RWPE2 (cell line): ENCODE measurements around the gene MRPL17.

Experiments used
- ATAC-seq: fragments of 200-7000 bp; cut with Tn5 transposase; 3 replicates; pipeline ENCODE4 v1.9.1; 2021; ENCODE audit warnings: low read depth
- DNase-seq: peaks from one replicate; pipeline ENCODE4 v3.0.0-alpha.2; 2020; ENCODE audit warnings: low spot score
- H3K27ac ChIP-seq: fragments of 450-650 bp; 2 replicates; pipeline ENCODE4 v1.5.1; 2017; ENCODE audit warnings: mild to moderate bottlenecking; ENCODE audit not compliant: poor library complexity, severe bottlenecking
- H3K27me3 ChIP-seq: fragments of 250-450 bp; sonication (Bioruptor Pico); 2 replicates; pipeline ENCODE4 v1.5.1; 2021; ENCODE audit warnings: mild to moderate bottlenecking, moderate library complexity; ENCODE audit not compliant: insufficient read depth, poor library complexity, severe bottlenecking
- H3K36me3 ChIP-seq: fragments of 250-450 bp; sonication (Bioruptor Pico); 2 replicates; pipeline ENCODE4 v1.5.1; 2020; ENCODE audit warnings: low read depth, mild to moderate bottlenecking, moderate library complexity
- H3K4me1 ChIP-seq: fragments of 250-450 bp; sonication (Bioruptor Pico); 2 replicates; pipeline ENCODE4 v1.5.1; 2021; ENCODE audit warnings: mild to moderate bottlenecking, moderate library complexity; ENCODE audit not compliant: insufficient read depth, poor library complexity, severe bottlenecking
- H3K4me3 ChIP-seq: fragments of 250-450 bp; sonication (Bioruptor Pico); 2 replicates; pipeline ENCODE4 v1.5.1; 2021; ENCODE audit warnings: mild to moderate bottlenecking, moderate library complexity; ENCODE audit not compliant: severe bottlenecking
- H3K9me3 ChIP-seq: fragments of 250-450 bp; sonication (Bioruptor Pico); 2 replicates; pipeline ENCODE4 v1.5.1; 2021; ENCODE audit warnings: mild to moderate bottlenecking, moderate library complexity; ENCODE audit not compliant: severe bottlenecking
- CTCF ChIP-seq: fragments of 450-650 bp; IDR thresholded peaks from one replicate; pipeline ENCODE4 v1.5.1; 2017; ENCODE audit warnings: mild to moderate bottlenecking, moderate library complexity; ENCODE audit not compliant: poor library complexity, severe bottlenecking

Gene MRPL17

GRCh38 chr11:6666302-6667183, 16.6 kb downstream of the MRPL17 start:
- Histone ChIP-seq H3K9me3 (no peaks in the 10 kb centered on the region), H3K27me3 (no peaks in the 10 kb centered on the region), H3K4me3 (no peak overlapping the region), H3K4me1 (no peaks in the 10 kb centered on the region), H3K27ac (no peak overlapping the region), H3K36me3 (no peaks in the 10 kb centered on the region)
- TF ChIP-seq CTCF, result no peak
- DNase-seq (no peak), ATAC-seq (no peak)

DNA sequence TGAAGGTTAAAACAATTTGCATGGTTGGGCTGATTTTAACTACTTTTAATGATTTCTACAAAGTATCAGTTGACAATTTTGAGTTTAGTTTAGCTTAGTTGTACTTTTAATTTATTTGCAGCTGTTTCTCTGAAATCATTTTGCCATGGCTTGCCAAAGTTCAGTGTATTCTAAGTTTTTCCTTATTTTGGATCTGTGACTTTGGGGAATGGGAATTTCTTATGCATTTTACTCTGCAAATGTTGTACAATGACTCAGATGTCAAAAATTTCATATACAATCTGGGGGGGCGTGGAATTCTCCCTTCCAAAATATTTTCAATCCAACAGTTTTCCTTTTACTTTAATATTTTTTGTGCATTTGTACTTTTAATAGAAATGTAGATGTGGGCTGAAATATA, 18.6 kb downstream of the MRPL17 start:
- no peak for ATAC-seq
- Histone ChIP-seq H3K27me3 (no peaks in the 10 kb centered on the region), H3K36me3 (no peaks in the 10 kb centered on the region), H3K9me3 (no peaks in the 10 kb centered on the region), H3K27ac (no peak overlapping the region), H3K4me1 (no peaks in the 10 kb centered on the region), H3K4me3 (no peak overlapping the region)
- no peak for TF ChIP-seq CTCF
- no peak for DNase-seq

- Histone ChIP-seq H3K27ac (no peak overlapping the region), H3K27me3 (no peaks in the 10 kb centered on the region), H3K36me3 (no peaks in the 10 kb centered on the region), H3K4me3 (no peak overlapping the region), H3K4me1 (no peaks in the 10 kb centered on the region), H3K9me3 (no peaks in the 10 kb centered on the region)
- no peak for DNase-seq
- TF ChIP-seq CTCF, result no peak
- ATAC-seq, result no peak
Observed at GRCh38 chr11:6663794-6664469, 19.2 kb downstream of the MRPL17 start.

GRCh38 chr11:6660712-6661111, 22.4 kb downstream of the MRPL17 start:
- DNase-seq (no peak), ATAC-seq (no peak)
- no peak for TF ChIP-seq CTCF
- peaks cover 28% of the 10 kb centered on the region for H3K27me3 ChIP-seq
- H3K9me3 ChIP-seq, result no peaks in the 10 kb centered on the region
- H3K4me1 ChIP-seq, result no peaks in the 10 kb centered on the region
- H3K36me3 ChIP-seq, result no peaks in the 10 kb centered on the region
- no peak overlapping the region for H3K27ac ChIP-seq
- H3K4me3 ChIP-seq, result no peak overlapping the region

GRCh38 chr11:6658647-6659046, 24.5 kb downstream of the MRPL17 start:
- Histone ChIP-seq H3K4me3 (no peak overlapping the region), H3K4me1 (no peaks in the 10 kb centered on the region), H3K9me3 (no peaks in the 10 kb centered on the region), H3K27me3 (peaks cover 42% of the 10 kb centered on the region), H3K36me3 (no peaks in the 10 kb centered on the region), H3K27ac (no peak overlapping the region)
- DNase-seq, result no peak
- no peak for TF ChIP-seq CTCF
- ATAC-seq, result no peak
